Muscle layer of duodenum (tissue), 2 donors: ENCODE results near the gene ABCC1.

ENCODE experiments used
- H3K27ac ChIP-seq: one replicate; pipeline ENCODE4 v1.7.0; 2013; ENCODE audit warnings: mild to moderate bottlenecking, low read length
- H3K27me3 ChIP-seq: one replicate; pipeline ENCODE4 v1.7.0; 2013; ENCODE audit warnings: low read depth, mild to moderate bottlenecking, control low read depth, low read length
- H3K36me3 ChIP-seq, 2 donors: one replicate each; pipeline ENCODE4 v1.7.0; 2013; ENCODE audit warnings: low read length in 2 of 2, control low read depth in 1 of 2, mild to moderate bottlenecking in 1 of 2; ENCODE audit not compliant: insufficient read depth in 2 of 2, control insufficient read depth in 1 of 2
- H3K4me1 ChIP-seq, 2 donors: one replicate each; pipeline ENCODE4 v1.7.0; 2013; ENCODE audit warnings: low read length in 2 of 2, mild to moderate bottlenecking in 2 of 2, control low read depth in 1 of 2, moderate library complexity in 1 of 2; ENCODE audit not compliant: insufficient read depth in 2 of 2, control insufficient read depth in 1 of 2
- H3K4me3 ChIP-seq, 2 donors: one replicate each; pipeline ENCODE4 v1.7.0; 2013; ENCODE audit warnings: low read length in 2 of 2, low read depth in 1 of 2, mild to moderate bottlenecking in 1 of 2
- H3K9me3 ChIP-seq, 2 donors: one replicate each; pipeline ENCODE4 v1.7.0; 2013; ENCODE audit warnings: low read length in 2 of 2, control low read depth in 1 of 2, mild to moderate bottlenecking in 1 of 2; ENCODE audit not compliant: control insufficient read depth in 1 of 2
- donor health status: healthy.

The ABCC1 gene

DNA sequence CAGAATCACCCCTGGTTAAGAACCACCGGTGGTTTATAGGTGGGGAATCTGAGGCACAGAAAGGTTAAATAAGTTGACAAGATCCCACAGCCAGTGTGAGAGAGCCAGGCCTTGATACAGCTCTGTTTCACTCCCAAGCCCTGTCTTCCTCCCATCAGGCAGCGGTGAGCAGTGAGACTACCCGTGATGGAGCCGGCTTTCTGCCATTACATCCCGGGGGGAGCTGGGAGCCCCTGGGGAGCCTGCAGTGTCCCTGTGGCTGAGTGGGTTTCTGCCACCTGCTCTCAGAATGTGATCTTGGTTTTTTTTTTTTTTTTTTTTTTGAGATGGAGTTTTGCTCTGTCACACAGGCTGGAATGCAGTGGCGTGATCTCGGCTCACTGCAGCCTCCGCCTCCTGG, 66.4 kb downstream of the ABCC1 start:
- H3K36me3 ChIP-seq = peaks cover 13 to 14% of the 10 kb centered on the region in 2 donors
- H3K4me3 ChIP-seq = no peak overlapping the region
- no peaks in the 10 kb centered on the region for H3K9me3 ChIP-seq
- H3K27me3 ChIP-seq = no peaks in the 10 kb centered on the region
- H3K27ac ChIP-seq = no peak overlapping the region
- peaks cover 0 to 14% of the 10 kb centered on the region in 2 donors for H3K4me1 ChIP-seq

DNA sequence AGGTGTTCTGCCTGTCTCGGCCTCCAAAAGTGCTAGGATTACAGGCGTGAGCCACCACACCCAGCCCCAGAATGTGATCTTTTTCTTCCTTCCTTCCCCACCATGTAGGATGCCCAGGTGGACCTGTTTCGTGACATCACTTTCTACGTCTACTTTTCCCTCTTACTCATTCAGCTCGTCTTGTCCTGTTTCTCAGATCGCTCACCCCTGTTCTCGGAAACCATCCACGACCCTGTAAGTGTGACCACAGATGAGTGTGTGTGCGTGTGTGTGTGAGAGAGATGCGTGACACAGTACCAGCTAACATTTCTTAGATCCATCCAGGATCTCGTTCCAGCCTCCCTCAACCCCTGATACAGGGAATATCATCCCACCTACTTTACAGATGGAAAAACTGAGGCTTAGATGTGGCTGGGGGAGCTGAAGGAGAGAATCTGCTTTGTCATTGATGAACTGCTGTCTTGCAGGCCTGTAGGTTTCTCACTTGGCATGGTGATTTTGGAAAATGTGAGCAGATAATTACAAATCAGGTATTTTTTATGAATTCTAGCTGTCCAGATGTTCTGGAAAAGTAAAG, 67.1 kb downstream of the ABCC1 start:
- Histone ChIP-seq H3K4me1 (peaks cover 1 to 16% of the 10 kb centered on the region in 2 donors), H3K27ac (no peak overlapping the region), H3K4me3 (no peak overlapping the region)

DNA sequence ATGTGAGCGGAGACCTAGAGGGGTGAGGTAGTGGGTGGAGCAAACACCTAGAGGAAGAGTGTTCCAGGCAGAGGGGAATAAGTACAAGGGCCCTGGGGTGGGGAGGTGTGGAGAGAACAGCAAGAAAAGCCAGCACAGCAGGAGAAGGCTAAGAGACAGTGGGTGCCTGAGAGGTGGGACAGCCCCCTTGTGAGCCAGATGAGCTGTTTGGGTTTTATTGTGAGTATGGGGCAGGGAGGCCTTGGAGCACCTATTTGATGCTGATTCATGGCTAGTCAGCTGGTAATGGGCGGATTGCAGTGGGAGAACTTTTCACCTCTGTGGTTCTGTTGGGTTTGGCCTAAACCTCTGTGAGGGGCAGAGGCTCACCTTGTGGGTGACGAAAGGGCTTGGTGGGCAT, 68.4 kb downstream of the ABCC1 start:
- Histone ChIP-seq H3K36me3 (peaks cover 8 to 16% of the 10 kb centered on the region in 2 donors), H3K27me3 (no peaks in the 10 kb centered on the region), H3K9me3 (no peaks in the 10 kb centered on the region), H3K4me1 (peaks cover 12 to 30% of the 10 kb centered on the region in 2 donors), H3K27ac (no peak overlapping the region), H3K4me3 (no peak overlapping the region)

More for the DNA sequence above, 67.1 kb downstream of the ABCC1 start:
- Histone ChIP-seq H3K27me3 (no peaks in the 10 kb centered on the region), H3K36me3 (peaks cover 11 to 16% of the 10 kb centered on the region in 2 donors), H3K9me3 (no peaks in the 10 kb centered on the region)

DNA sequence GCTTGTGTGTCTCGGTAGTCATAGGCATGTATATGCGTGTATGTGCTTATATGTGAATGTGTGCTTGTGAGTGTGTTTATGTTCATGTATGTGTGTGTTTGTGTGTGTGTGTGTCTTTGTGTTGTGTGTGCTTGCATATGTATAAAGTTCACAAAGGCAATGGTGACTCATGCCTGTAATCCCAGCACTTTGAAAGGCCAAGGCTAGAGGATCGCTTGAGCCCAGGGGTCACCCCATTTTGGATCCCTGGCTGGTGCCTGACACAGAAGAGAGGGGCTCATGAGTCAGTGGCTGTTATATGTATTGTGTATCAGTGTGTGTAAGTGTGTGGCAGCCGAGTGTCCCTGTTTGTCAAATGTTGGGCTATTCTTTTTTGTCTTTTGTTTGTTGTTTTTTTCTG, 69.3 kb downstream of the ABCC1 start:
- Histone ChIP-seq H3K4me1 (peaks cover 13 to 33% of the 10 kb centered on the region in 2 donors), H3K27me3 (no peaks in the 10 kb centered on the region), H3K27ac (no peak overlapping the region), H3K9me3 (no peaks in the 10 kb centered on the region), H3K4me3 (no peak overlapping the region), H3K36me3 (peaks cover 8 to 16% of the 10 kb centered on the region in 2 donors)

DNA sequence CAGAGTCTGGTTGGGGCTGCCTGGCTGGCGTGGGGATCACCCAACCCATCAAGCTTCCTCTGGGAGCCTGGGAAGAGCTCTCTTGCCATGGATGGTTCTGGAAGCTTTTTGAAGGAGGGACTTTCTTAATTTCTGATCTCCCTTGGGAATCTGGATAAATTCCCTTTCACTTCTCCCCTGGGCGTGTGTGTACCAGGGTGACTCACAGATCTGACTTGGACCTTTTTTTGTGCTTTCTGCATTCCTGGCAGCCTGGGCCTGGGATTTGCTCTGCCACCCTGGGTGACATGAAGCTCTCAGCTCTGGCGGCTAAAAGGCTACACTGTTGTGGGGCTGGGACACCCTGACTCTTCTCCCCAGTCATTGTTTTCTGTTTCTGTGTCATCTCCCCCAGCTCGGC, 70.1 kb downstream of the ABCC1 start:
- H3K36me3 ChIP-seq = peaks cover 8 to 16% of the 10 kb centered on the region in 2 donors
- no peak overlapping the region for H3K4me3 ChIP-seq
- H3K4me1 ChIP-seq = peaks cover 13 to 31% of the 10 kb centered on the region in 2 donors
- no peaks in the 10 kb centered on the region for H3K9me3 ChIP-seq
- H3K27ac ChIP-seq = no peak overlapping the region
- H3K27me3 ChIP-seq = no peaks in the 10 kb centered on the region

DNA sequence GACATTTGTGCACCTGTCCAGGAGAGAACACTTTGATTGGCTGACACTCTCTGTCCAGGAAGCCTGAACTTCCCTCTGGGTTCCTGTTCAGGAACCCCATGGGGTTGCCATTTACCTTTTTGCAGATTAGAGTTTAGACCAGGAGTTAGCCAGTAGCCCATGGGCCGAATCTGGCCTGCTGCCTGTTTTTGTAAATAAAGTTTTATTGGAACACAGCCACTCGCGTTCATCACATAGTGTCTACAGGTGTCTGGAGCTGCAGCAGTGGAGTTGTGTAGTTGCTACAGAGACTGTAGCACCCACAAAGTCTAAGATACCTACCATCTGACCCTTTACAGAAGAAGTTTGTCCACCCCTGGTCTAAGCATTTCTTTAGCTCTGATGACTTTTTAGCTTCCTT, 70.9 kb downstream of the ABCC1 start:
- H3K27ac ChIP-seq = no peak overlapping the region

DNA sequence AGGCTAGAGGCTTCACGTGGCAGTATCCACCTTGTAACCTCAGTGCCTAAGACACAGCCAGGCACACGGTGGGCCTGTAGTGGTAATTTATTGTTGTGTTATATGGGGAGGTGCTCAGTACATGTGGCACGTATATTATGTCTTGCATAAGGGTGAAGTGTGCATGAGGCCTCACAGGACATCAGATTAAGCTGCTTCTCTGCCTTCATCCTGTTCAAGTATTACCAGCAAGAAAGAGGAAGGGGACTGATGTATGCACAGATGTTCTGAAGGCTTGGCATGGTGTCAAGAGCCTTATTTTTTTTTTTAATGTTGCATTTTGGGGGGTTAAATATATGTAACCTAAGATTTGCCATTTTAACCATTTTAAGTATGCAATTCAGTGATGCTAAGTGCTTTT, 71.6 kb downstream of the ABCC1 start:
- peaks cover 13 to 28% of the 10 kb centered on the region in 2 donors for H3K4me1 ChIP-seq
- H3K4me3 ChIP-seq = no peak overlapping the region
- H3K36me3 ChIP-seq = peaks cover 8 to 16% of the 10 kb centered on the region in 2 donors
- H3K27me3 ChIP-seq = no peaks in the 10 kb centered on the region
- H3K9me3 ChIP-seq = no peaks in the 10 kb centered on the region
- H3K27ac ChIP-seq = peak overlapping the region; percentile 76

More for the DNA sequence above, 70.9 kb downstream of the ABCC1 start:
- peaks cover 8 to 16% of the 10 kb centered on the region in 2 donors for H3K36me3 ChIP-seq
- no peak overlapping the region for H3K4me3 ChIP-seq
- peaks cover 13 to 32% of the 10 kb centered on the region in 2 donors for H3K4me1 ChIP-seq
- no peaks in the 10 kb centered on the region for H3K9me3 ChIP-seq
- H3K27me3 ChIP-seq = no peaks in the 10 kb centered on the region

DNA sequence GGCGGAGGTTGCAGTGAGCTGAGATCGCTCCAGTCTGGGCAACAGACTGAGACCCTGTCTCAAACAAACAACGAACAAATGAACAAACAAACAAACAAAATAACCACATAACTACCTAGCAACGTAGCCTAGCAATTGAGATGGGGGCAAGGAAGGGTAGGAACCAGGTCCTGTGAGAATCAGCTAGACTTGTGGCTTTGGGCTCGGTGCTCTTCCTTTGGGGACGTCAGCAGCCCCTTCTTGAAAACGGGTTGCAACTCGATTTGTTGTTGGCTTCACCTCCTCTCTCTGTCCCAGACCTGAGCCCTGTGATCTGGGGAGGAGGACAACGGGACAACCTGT, 72.2 kb downstream of the ABCC1 start:
- Histone ChIP-seq H3K36me3 (peaks cover 8 to 12% of the 10 kb centered on the region in 2 donors), H3K9me3 (no peaks in the 10 kb centered on the region), H3K27me3 (no peaks in the 10 kb centered on the region), H3K4me3 (peak overlapping the region in 1 of 2 donors; percentile 22), H3K27ac (peak overlapping the region; percentile 76), H3K4me1 (peaks cover 13 to 28% of the 10 kb centered on the region in 2 donors)

DNA sequence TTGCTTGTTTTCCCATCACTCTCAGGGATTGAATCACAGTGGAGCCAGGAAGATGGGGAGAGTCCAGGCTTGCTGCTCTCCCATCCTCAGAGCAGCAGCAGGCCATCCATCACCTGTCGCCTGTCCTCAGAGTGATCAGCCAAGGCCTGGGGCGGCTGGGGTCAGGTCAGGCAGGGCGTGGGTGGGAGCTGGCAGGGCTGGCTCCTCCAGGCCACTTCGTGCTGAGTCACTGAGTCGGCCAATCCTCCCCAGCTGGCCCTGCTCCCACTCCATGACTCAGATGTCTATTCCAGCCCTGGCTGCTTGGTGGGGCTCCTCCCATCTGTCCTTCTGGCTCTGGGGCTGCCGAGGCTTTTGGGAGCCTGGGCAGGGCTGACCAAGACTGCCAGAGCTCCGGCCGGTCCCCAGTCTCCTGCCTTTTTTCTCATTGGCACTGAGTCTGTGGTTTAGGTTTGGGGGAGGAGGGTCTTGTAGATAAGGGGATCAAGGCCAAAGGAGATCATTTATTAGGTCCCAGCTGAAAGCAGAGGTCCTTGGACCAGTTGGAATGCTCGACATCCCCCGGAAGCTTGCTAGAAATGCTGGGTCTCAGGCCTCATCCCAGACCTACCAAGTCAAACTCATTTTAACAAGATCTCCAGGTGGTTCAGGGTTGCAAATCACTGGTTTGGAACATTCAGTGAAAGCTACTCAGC, 72.7 kb downstream of the ABCC1 start:
- peak overlapping the region in 1 of 2 donors; percentile 22 for H3K4me3 ChIP-seq
- peaks cover 13 to 28% of the 10 kb centered on the region in 2 donors for H3K4me1 ChIP-seq
- peaks cover 8 to 9% of the 10 kb centered on the region in 2 donors for H3K36me3 ChIP-seq
- H3K9me3 ChIP-seq = no peaks in the 10 kb centered on the region
- peak overlapping the region; percentile 92 for H3K27ac ChIP-seq
- H3K27me3 ChIP-seq = no peaks in the 10 kb centered on the region

DNA sequence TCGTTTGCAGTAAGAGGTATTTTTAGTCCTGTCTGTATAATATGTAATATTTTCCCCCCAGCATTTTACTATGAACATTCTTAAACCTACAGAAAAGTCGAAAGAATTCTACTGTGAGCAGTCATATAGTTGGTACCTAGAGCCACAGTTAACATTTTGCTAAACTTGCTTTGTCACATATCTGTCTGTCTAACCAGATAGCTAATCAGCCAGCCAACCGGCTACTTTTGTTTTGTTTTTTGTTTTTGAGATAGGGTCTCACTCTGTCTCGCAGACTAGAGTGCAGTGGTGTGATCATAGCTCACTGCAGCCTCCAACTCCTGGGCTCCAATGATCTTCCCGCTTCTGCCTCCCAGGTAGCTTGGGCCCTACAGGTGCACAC, 73.3 kb downstream of the ABCC1 start:
- peaks cover 8 to 9% of the 10 kb centered on the region in 2 donors for H3K36me3 ChIP-seq
- H3K9me3 ChIP-seq = no peaks in the 10 kb centered on the region
- H3K27ac ChIP-seq = peak overlapping the region; percentile 92
- peaks cover 13 to 28% of the 10 kb centered on the region in 2 donors for H3K4me1 ChIP-seq
- H3K27me3 ChIP-seq = no peaks in the 10 kb centered on the region
- H3K4me3 ChIP-seq = no peak overlapping the region

DNA sequence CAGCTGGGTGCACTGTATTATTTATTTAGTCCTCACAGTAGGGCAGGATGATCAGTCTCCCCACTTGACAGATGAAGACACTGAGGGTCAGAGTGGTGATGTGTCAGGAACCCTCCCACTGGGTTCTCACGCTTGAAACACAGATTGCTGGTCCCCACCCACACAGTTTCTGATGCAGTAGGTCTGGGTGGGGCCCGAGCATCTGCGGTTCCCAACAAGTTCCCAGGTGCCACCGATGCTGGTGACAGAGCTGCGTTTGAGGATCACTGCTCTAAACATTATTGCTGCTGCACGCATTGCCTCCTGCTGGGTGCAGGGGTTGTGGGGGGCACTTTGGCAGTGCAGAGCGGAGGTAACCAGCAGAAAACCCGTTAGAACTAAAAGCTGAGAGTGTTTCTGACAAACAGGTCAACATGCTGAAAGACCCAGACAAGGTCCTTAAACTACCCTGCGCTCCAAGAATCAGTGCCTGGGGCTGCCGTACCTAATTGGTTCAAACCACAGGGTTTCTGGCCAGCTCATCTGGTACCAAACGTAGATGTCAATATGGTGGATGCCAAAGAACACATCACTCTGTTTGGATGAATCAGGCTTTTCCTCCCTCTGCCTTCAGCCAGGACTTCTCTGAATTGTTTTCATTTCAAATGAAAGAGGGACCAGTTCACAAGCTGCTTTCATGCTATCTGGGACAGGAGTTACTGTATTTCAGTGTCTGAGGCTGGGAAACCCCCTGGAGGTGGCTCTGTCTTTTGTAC, 76.0 kb downstream of the ABCC1 start:
- H3K9me3 ChIP-seq = no peaks in the 10 kb centered on the region
- peaks cover 13 to 28% of the 10 kb centered on the region in 2 donors for H3K4me1 ChIP-seq
- no peak overlapping the region for H3K4me3 ChIP-seq
- no peak overlapping the region for H3K27ac ChIP-seq
- peaks cover 4 to 7% of the 10 kb centered on the region in 2 donors for H3K36me3 ChIP-seq
- H3K27me3 ChIP-seq = no peaks in the 10 kb centered on the region
